ENCODE measurements around the gene KCNJ1.

DNA sequence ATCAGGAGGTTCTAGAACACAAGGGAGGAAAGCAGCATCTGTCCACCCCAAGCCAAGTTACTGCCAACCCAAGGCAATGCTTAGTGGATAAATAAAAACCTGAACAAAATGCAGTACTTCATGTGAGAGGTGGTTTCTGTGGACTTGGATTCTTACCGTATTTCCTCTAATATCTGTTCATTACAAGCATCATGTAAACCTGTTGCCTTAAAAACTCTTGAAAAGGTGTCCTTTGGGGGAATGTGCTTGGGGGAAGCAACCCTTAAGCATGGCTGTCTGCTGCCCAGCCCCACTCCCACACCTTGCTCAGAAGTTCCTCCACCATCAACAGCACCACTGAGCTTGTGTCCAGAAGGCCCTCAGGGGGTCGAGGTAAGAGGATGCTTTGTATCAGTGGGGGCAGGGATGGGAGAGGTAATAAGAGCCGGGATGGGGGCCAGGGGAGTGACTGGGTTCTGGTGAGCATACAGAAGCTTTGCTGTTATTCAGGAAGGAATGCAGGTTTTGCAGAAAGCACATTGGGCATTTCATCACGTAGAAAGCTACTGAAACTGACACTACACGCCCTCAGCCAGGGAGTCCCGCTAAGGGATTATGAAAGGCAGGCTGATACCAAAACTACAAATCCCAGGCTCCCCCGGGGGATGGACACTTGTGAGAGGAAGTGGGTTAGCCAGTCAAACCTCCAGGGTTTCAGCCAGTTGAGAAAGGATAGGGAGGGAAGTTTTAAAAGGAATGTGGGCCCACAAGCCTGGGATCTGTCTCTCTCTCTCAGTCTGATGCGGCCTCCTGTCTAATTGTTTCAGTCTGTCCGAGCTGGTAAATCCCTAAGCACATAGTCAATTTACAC, 52.0 kb downstream of the KCNJ1 start:
- no peak for TF ChIP-seq POLR2AphosphoS5 (IDR thresholded peaks at IDR 0.05; ENCODE audit: low read depth)
- TF ChIP-seq CTCF (conservative IDR thresholded peaks at IDR 0.05; ENCODE audit: low read depth in 2 of 2): no peak
- no peak for TF ChIP-seq CREB1 (CRISPR knock-in tag; IDR thresholded peaks at IDR 0.05; ENCODE audit: low read depth)
- no peak for TF ChIP-seq EZH2 (IDR thresholded peaks at IDR 0.05; ENCODE audit: low read depth, unreplicated experiment)
- TF ChIP-seq ETS1 (IDR thresholded peaks at IDR 0.05): peak; percentile 62; the same call in 1 of the 2 replicates

All from GM23338 (cell line).